Hepatic stellate cell (primary cell): ENCODE results near the gene NUDT12.
A peak's percentile ranks its signal among the peaks of the same experiment; 100 is the strongest.

Experiments
- DNase-seq: peaks from one replicate; pipeline ENCODE4 v3.0.0; 2011; ENCODE audit warnings: low spot score

NUDT12 gene

GRCh38 chr5:103541114-103541513 lies 21.5 kb downstream of the NUDT12 start:
- no peak for DNase-seq

GRCh38 chr5:103539376-103540330 lies 22.9 kb downstream of the NUDT12 start:
- DNase-seq: no peak

- no peak for DNase-seq
These were observed 30.4 kb downstream of the NUDT12 start for GRCh38 chr5:103532086-103532734.

GRCh38 chr5:103526164-103526915 lies 36.2 kb downstream of the NUDT12 start:
- DNase-seq: peak; percentile 12

DNA sequence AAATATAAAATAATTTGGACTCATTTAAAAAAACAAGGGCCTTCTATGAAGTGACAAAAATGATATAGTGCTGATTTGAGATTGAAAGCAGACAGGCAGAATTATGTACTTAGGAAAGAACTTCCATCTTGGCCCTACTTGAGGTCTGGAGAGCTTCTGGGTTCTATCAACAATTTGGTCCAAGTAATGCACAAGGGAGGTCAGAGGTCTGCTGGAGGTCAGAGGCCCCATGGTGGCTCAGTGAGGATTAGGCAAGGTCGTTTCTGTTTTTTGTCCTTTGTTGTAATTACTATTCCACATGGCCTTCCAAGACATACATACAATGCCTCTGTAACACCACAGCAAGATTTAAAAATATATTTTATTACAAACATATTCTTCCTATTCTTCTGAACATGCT lies 37.2 kb downstream of the NUDT12 start:
- DNase-seq: no peak

DNA sequence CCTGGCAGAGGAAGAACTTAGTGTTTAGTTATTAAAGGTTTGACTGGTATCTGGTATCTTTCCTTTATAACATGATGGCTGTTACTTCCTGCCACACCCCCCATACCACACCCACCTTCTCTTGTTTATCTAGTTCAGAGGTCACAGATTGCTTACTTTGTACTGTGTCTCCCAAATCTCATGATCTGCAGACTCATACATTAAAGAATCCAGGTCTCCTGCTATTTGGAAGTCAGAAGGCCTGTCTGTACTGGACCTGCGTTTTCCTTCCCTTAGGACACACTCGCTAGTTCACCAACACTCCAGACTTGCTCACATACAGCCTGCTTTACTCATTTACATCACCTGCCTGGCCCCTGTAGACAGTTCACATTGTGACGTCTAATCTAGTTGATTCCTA lies 39.3 kb downstream of the NUDT12 start:
- no peak for DNase-seq

- no peak for DNase-seq
These were observed 40.0 kb downstream of the NUDT12 start for GRCh38 chr5:103522586-103522985.

DNA sequence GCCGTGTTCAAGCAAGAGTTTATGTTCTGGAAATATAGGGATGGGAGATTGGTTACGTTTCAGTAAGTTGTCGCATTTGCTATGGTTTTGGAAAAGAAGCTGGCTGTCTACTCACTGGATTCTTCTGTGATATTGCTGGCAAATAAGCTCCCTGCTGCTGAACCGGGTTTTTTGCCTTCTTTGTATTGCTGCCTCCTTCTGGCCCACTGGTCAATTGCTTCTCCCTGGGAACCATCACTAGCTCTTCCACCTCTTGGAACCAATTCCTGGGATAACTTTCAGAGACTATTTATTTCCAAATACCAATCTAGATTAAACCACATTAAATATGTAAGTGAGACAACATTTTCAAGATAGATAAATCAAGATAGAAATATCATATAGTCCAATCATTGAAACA lies 43.0 kb downstream of the NUDT12 start:
- no peak for DNase-seq

DNA sequence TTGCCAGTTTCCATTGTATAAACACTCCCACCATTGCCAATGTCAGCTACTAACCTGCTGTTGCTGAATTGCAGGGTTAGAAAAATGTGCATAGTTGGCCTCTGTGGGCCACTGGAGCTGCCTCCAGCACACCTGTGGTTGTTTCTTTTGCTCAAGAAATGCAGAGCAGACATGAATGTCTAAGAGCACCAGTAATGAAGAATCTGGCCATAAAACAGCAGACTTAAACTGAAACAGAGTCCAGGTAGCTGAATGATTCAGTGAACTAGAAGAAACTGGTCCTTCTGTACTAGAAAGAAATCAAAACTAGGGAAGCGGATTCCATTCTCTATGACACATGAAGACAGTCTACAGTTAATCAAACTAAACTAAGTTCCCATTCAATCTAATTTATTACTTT lies 48.2 kb downstream of the NUDT12 start:
- DNase-seq: no peak

GRCh38 chr5:103513701-103514100 lies 48.9 kb downstream of the NUDT12 start:
- DNase-seq: no peak

DNA sequence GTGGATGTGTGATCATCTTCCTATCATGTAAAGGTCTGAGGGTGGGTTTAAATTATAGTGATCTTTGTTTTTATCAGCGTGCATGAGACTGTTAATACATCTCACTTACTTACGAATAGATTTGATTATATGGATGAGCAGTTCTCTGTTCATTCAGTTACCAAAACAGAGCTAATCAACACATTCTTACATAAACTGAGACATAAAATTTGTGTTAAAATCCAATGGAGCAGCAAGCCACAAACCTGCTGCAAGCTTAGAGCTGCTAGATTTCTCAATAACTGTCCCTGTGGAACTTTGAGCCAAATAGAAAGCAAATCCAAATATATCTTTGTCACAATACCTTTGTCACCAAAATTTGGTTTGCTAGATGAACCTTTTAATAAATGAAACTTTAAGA lies 50.1 kb downstream of the NUDT12 start:
- no peak for DNase-seq

GRCh38 chr5:103511554-103511885 lies 51.1 kb downstream of the NUDT12 start:
- DNase-seq: no peak

- no peak for DNase-seq
These were observed 51.6 kb downstream of the NUDT12 start for GRCh38 chr5:103510851-103511553.

DNA sequence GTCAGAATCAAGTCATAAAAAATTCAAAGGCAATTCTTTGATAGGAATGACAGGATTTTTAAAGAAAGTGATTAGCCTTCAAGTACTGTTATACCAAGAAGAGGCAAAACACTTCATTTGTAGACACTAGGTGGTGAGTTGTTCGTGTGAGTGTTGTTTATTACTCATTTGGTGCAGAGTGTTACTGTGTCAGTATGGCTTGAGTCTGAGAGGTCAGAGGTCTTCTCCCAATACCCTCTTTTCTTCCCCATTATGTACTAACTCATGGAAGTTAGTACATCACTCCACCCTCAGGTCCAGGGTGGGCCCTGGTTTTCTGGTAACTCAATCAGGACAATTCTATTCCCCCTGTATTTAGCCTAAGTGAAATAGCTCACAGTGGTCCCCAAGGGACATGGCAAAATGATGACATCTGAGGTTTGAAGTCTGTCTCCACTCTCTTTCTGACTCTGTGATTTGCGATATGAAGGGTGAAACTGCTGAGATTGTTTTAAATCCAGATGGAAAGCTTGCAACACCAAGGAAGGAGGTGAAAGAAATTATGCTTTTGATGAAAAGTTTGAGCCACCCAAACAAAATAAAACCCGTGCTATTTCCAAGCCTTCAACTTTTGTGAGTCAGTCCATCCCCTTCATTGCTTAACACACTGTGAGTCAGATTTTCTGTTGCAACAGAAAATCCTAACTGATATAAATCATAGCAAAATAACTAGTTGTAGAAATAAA lies 56.8 kb downstream of the NUDT12 start:
- DNase-seq: peak; percentile 21

DNA sequence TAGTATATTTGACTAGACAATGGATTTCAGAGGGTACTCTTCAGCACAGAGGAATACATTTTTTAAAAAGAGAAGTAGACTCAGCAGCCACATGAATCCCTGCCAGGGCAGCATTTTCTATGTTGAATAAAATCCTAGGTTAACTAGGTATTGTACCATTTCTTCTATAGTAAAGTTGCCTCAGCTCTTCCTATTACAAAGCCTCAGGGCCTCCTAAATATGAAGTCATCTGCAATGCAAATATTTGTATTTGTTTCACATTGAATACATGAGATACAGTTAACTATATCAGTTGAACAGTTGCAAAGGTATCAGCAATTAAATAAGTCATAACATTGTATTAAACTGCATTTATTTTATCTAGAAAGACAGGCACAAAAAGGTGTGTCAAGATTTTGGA lies 59.5 kb downstream of the NUDT12 start:
- no peak for DNase-seq

GRCh38 chr5:103502662-103503061 lies 59.9 kb downstream of the NUDT12 start:
- no peak for DNase-seq
